ELR (cell line): ENCODE data around the gene CCNYL1.
A peak's percentile ranks its signal among the peaks of the same experiment; 100 is the strongest.

Source experiments
- DNase-seq: peaks from one replicate; pipeline ENCODE4 v3.0.0-alpha.2; 2015; ENCODE audit warnings: low read depth

The CCNYL1 gene

GRCh38 chr2:207791579-207792243 is 80.3 kb downstream of the CCNYL1 start:
- no peak for DNase-seq

GRCh38 chr2:207792244-207792785 is 80.9 kb downstream of the CCNYL1 start:
- DNase-seq = peak; percentile 82

DNA sequence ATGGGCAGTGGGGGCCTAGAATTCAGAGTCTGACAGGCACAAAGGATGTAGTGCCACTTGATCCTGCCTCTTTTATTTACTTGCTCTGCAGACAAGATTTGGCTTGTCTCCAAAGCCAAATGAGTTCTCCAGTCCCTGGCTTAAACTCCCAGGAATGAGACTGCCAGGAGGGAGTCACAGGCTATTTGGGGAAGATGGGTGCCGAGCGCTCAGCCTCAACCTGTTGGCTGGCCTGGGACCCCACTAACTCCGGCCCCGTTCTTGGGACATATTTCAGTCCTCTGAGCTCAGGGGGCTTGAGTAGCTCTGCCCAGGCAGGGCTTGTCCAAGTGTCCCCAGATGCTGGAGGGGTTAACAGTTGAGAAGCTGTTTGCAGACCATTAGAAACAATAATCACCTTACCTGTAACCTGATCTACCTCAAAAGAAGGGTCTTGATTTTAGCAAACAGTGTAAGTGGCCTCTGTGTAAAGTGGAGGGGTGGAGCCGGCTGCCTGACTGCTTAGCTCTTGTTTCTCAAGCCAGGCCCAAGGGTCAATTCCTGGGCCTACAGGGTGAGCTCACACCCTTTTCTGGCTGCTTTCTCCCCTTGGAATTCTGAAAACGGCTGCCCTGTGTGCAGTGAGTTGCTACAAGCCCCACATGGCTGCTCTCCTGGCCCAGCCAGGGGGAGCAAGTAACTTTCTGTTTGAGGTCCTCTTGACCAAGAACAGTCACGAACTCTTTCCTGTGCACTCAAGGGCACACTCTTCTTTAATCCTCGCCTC is 85.3 kb downstream of the CCNYL1 start:
- no peak for DNase-seq

- no peak for DNase-seq
Observed at GRCh38 chr2:207801259-207801658, 89.8 kb downstream of the CCNYL1 start.

GRCh38 chr2:207802650-207803049 is 91.2 kb downstream of the CCNYL1 start:
- DNase-seq = no peak
